Left renal pelvis (tissue), 4 donors: ENCODE results near the gene BIRC5. TPM values are rescaled to one million over a fixed set of nuclear protein-coding genes. Genes with fewer than 3 reads are reported as not detected.
"Not testable (repeated sequence)": the region's sequence is repeated elsewhere in the genome, so short reads cannot be mapped to it uniquely, and the experiment has no call there.

Experiments
- DNase-seq, 4 donors: peaks; one replicate each; pipeline ENCODE4 v3.0.0-alpha.2; 2013; ENCODE audit warnings: low read depth in 4 of 4, low spot score in 3 of 4
- polyA plus RNA-seq, 4 donors: library from polyadenylated mRNA; unstranded; fragments of 120-200 nt; gene quantifications; one replicate each; pipeline ENCODE4 v1.2.1, GENCODE V29; 2013; ENCODE audit not compliant: insufficient read length in 4 of 4

The BIRC5 gene
- 10 to 100 TPM; 22.8 to 31.1 (median 26.6) TPM for polyA plus RNA-seq

- DNase-seq: peak; percentile 53 to 75 (median 72)
These were observed at the start of gene BIRC5 for GRCh38 chr17:78214016-78214705. Gene BIRC5, plus strand, starts transcription at chr17:78214253. Its CDS starts 64 bp downstream, at chr17:78214317.

- no peak for DNase-seq
These were observed 49.1 kb upstream of the BIRC5 start for GRCh38 chr17:78164748-78165607.

DNA sequence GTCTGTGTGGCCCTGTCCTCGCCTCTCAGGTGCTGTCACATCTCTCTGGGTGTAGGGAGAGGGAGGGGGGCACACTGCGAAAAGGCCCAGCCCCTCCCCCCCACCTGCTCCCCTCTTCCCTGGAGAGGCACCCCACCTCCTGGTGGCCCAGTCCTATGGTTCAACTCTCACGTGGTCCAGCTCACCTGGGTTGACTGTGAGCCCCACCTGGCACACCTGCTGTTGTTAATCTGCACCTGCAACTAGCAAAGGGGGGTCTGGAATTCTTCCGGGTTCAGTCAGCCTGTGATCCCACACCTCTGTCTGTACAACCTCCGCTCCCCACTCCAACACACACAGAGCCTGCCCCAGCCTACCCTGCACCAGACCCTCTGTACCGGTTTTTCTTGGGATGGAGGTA, 47.6 kb upstream of the BIRC5 start:
- no peak for DNase-seq

DNA sequence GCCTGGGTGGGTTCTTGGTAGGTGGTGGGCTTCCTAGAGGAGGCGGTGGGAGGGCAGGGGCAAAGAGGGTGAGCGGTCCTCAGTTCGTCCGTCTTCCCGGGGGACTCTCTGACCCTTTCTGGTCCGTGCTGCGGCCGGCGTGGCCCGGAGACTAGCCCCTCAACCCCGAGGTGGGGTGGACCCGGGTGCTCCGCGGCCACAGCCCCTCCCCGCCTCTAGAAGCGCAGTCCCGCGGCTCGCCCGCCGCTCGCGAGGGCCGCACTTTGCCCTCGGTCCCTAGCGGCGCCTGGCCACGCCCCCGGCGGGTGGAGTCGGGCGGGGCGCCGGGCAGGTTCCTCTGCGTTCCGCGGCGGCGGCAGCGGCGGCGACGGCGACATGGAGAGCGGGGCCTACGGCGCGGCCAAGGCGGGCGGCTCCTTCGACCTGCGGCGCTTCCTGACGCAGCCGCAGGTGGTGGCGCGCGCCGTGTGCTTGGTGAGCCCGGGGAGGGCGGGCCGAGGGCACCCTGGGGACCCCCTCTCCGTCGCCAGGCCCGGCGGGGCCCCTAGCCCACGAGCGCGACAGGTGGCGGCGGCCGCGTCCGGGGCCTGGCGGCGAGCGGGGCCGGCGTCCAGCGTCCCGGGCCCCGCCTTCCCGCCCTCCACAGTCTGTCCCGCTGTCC, 45.7 kb upstream of the BIRC5 start, which contains the start of gene SYNGR2:
Gene SYNGR2 (plus strand): TSS at position 340 of the 661 bp plus-strand sequence. CDS start 36 bp downstream, at position 376.
- DNase-seq: no peak

DNA sequence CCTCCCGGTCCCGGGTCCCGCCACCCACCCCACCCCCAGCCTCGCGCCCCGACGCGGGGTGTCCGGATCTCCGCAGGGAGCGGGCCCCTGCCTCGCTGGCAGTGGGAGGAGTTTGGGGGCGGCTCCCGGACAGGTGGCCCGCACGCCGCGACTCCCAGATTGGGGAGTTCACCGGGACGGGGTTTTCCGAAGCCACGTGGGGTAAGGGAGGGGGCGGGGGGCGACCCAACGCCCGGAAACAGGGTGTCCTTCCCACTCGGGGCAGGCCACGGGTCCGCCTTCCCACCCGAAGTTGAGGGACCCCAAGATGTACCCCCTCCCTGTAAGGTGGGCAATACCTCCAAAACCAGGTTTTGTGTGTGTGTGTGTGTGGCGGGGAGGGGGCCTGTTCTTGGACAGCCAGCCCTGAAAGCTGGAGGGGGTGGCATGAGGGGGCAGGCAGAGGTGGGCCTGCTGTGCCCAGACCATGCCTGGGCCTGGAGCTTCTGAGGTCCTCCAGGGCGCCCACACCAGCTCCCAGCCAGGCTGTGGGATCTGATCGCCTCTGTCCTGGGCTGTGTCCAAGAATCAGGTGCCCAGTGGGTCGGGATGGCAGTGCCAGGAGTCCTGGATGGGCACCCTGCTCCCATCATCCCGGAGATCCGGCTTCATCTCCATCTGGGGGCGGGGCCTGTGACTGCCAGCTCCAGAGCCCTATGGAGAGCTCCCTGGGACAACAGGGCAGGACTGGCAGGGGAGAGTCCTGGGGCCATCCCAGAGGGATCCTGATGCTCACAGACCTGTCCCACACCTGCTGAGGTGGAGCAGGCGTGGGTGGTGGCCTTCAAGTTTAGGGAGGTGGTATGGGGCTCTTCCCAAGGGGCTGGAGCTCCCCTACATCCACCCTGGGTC, 44.9 kb upstream of the BIRC5 start:
- no peak for DNase-seq

GRCh38 chr17:78170692-78171590, 43.1 kb upstream of the BIRC5 start:
- no peak for DNase-seq

DNA sequence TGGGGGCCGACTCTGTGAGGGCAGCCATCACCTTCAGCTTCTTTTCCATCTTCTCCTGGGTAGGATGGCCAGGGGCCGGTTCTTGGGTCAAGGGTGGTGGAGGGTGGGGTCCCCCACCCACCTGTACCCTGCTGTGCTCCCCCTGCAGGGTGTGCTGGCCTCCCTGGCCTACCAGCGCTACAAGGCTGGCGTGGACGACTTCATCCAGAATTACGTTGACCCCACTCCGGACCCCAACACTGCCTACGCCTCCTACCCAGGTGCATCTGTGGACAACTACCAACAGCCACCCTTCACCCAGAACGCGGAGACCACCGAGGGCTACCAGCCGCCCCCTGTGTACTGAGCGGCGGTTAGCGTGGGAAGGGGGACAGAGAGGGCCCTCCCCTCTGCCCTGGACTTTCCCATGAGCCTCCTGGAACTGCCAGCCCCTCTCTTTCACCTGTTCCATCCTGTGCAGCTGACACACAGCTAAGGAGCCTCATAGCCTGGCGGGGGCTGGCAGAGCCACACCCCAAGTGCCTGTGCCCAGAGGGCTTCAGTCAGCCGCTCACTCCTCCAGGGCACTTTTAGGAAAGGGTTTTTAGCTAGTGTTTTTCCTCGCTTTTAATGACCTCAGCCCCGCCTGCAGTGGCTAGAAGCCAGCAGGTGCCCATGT, 42.3 kb upstream of the BIRC5 start:
- not testable (repeated sequence) for DNase-seq

GRCh38 chr17:78172249-78173051, 41.6 kb upstream of the BIRC5 start:
- DNase-seq: no peak

DNA sequence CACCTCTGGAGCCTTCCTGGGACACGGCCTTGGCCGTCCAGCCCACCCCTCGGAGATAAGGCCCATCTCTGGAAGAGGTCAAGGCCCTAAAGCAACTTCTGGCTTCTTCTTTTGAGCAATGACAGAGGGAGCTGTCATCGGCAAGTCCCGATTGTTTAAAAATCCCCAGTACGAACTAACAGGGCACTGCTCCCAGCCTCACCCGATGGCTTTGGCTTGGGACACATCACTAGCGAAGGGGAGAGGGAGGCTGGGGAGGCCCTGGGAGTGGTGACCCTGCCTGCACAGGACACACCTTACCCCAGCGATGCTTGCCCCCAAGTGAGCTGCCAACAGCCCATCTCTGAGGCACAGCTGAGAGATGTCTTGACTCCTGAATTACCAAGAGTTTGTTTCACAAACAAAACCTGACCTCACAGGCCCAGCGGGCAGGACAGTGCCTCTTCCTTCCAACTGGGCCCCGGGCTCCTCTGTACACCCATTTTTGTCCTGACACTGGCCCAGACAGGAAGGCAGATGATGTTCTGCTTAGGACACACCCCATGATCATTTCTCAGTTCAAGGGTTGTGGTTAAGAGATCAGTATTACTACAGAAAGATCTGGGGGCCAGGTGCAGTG, 40.8 kb upstream of the BIRC5 start:
- no peak for DNase-seq

DNA sequence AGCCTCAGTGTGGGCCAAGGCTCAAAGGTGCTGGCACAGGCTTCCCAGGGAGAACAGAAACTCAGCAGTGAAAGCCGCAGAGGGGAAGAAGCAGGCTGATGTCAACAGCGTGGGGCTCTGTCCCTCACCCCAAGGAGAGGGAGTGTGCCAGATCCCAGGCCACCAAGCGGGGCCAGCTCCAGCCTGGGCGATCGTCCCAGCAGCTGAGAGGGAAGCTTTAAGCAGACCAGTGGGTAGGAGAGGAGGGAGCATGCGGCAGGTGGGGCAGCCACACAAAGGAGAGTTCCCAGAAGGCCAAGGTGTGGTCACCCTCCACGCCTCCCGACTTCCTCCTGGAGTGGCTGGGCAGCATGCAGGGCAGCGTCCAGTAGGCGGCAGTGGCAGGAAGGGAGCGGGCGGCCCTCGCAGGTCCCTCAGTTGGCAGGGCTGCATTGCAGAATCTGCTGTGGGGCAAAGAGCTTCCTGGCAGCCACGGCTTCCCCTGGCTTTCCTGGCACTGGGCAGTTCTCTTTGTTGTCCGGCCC, 39.6 kb upstream of the BIRC5 start:
- no peak for DNase-seq

- DNase-seq: no peak
These were observed 39.0 kb upstream of the BIRC5 start for GRCh38 chr17:78174870-78175642.

- DNase-seq: no peak
These were observed 38.4 kb upstream of the BIRC5 start for GRCh38 chr17:78175643-78175981.

DNA sequence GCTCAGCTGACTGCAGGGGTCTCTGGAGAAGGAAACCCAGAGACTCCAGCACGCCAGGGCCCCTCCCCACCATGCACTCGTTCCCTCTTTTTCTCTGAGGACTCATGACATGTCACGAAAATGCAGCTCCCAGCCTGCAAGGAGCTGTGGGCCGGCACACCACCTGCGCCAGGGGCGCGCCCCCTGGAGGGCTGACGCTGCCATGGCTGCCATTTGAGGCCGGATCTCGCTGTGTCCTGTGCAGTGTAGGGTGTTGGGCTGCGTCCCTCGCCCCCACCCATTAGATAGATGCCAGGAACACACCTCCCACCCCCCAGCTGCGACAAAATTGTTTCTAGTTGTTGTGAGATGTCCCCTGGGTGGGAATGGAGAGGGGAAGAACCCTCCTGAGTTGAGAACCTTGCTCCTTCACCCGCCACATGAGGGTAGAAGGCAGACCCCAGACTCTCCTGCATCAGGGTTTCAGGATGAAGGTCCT, 37.5 kb upstream of the BIRC5 start:
- no peak for DNase-seq

DNA sequence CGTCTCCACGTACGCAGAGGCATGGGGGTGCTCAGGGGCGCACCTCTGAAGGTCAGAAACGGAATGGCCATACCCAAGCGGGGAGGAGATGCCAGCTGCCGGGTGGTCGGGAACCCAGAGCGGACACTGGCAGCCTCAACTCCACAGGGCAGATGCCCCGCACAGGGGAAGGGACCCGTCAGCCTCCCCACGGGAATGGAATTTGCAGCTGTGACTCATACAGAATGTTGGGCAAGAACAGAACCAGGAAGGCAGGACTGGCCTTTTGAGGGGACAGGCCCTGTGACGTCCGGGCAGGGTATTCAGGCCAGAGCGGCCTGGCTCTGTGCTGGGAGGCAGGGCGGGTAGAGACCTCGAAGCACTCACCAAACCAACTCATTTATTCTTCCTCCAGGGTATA, 34.7 kb upstream of the BIRC5 start:
- no peak for DNase-seq

GRCh38 chr17:78180083-78180482, 34.0 kb upstream of the BIRC5 start:
- no peak for DNase-seq

- no peak for DNase-seq
These were observed 33.5 kb upstream of the BIRC5 start for GRCh38 chr17:78180508-78180907.
